ENCODE measurements around the gene ARPC5.

- no peak for TF ChIP-seq CTCF (IDR thresholded peaks at IDR 0.05)
- TF ChIP-seq POLR2A (IDR thresholded peaks at IDR 0.05), result no peak
- TF ChIP-seq POLR2AphosphoS5 (IDR thresholded peaks at IDR 0.05), result no peak
These were observed 40.0 kb downstream of the ARPC5 start for GRCh38 chr1:183595537-183595936.
